Stimulated activated CD8-positive, alpha-beta memory T cell treated with anti-CD3 and anti-CD28 coated beads, Interleukin-7, amount 100 ng/mL, for 24 hours (primary cell): ENCODE results near the gene ZNF160.
A peak's percentile ranks its signal among the peaks of the same experiment; 100 is the strongest.
"Not testable (repeated sequence)": the region's sequence is repeated elsewhere in the genome, so short reads cannot be mapped to it uniquely, and the experiment has no call there.

ENCODE experiments used
- DNase-seq: peaks from one replicate; pipeline ENCODE4 v3.0.0-alpha.2; 2020; ENCODE audit warnings: low read depth

Gene ZNF160

DNA sequence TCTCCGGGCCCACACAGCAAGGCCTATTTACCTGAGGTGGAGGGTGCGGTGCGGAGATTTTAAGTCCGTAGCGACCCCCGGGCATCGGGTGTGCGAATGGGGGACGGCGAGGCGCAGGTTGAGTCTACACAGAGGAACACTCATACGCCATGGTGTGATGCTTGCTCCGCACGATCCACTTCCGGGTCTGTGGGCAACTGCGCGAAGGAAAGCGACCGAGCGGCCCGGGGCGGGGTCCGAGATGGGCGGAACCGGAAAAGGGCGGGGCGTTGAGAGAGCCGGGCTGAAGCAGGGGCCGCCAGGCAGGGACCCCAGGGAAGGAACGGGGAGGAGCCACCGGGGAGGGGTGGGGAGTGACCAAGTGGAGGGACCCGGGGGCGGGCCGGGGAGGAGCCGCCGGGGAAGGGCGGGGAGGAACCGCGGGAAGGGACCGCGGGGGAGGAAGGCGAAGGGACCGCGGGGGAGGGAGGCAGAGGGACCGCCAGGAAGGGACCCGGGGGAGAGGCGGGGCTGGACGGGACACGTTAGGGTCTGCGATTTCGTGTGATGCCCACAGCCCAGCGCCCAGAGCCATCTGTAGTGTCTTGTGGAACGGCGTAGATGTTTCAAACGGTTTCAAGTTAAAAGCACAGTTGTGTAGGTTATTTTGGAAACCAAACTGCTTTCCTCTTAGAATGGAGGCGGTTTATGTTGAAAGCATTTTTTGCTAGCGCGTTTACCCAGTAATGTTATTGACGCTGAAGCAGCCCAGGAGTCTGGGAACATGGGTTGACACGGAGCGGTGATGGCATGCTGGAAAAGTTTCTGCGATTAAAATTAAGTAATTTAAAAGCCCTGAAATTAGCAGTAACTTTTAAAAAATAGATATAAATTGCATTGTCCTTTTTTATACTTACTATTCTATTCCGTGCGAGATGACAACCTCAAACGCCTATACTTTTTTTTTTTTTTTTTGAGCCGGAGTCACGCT, at the start of gene ZNF160:
Gene ZNF160 (minus strand): TSS at position 189 of the 970 bp plus-strand sequence. CDS start 17,146 bp downstream, outside the sequence.
- DNase-seq = peak; percentile 99

DNA sequence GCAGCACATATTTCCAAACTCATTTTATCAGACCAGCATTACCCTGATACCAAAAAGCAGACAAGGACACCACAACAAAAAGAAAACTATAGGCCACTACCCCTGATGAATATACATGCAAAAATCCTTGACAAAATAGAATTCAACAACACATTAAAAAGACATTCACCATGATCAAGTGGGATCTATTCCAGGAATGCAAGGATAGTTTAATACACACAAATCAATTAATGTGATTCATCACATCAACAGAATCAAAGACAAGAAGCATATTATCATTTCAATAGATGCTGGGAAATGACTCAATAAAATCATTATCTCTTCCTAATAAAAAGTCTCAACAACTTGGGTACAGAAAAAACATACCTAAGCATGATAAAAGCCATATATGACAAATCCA, 44.4 kb upstream of the ZNF160 start:
- DNase-seq = no peak

DNA sequence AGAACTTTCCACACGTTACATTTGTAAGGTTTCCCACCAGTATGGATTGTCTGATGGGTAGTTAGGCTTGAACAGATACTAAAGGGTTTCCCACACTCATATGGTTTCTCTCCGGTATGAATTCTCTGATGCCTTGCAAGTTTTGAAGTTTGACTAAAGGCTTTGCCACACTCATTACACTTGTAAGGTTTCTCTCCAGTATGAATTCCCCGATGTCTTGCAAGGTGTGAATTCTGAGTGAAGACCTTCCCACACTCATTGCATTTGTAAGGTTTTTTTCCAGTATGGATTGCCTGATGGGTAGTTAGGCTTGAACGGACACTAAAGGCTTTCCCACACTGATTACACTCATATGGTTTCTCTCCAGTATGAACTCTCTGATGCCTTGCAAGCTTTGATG, 37.1 kb upstream of the ZNF160 start:
- DNase-seq = no peak

- no peak for DNase-seq
These were observed 33.2 kb upstream of the ZNF160 start for GRCh38 chr19:53136432-53136831.

DNA sequence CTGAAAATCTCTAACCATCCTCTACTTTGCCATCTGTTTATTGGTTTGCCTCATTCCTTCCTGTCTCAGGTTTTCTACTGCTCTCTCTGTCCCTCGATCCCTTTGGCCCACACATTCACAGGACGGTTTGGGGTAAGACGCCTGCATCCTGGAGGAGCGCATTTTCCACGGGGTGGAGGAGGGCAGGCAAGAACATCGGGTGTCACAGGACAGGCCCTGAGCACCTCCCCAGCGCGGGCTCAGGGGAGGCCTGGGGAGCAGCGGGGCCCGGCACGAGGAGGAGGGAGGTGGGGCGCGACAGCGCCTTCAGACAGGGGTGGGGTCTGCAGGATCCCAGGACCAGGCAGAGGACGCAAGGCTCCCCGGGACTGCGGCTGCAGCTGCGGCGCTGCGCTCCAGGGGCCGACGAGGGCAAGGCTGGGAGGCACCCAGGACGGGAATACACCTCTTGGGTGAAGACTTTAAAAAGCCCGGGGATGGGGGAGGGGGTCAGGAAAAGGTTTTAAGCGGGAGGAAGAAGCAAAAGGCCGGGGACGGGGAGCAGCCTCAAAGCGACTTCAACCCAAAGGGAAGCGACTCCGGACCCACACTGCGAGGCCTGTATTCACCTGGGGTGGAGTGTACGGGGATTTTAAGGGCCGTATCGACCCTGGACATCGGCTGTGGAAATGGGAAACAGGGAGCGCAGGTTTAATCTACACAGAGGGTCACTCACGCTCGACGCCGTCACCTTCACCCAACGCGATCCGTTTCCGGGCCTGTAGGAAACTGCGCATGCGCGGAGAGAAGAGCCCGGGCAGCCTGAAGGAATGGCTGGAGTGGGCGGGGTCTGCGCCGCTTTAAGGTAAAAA, 29.1 kb upstream of the ZNF160 start, which contains the start of gene ZNF415:
Gene ZNF415 (minus strand): TSS at position 770 of the 851 bp plus-strand sequence. CDS start 10,234 bp downstream, outside the sequence.
- DNase-seq = peak; percentile 4

DNA sequence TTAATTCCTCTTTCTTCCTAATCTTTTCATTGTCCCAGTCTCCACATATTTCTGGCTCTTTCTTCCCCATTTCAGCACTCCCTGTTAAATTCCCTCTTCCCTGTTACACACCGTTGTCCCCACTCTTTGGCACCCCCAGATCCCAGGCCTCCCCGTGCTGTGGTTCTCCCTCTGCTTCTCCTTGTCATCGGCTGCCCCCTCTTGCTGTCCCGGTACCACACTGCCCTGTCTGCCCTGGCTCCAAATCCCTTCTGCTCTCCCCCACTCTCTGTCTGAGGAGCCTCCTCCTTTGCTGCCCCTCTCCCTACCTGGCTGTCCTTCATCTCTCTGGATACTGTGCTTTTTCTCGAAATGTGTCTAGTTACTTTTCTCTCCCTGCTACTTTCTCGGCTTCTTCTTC, 28.5 kb upstream of the ZNF160 start:
- no peak for DNase-seq

DNA sequence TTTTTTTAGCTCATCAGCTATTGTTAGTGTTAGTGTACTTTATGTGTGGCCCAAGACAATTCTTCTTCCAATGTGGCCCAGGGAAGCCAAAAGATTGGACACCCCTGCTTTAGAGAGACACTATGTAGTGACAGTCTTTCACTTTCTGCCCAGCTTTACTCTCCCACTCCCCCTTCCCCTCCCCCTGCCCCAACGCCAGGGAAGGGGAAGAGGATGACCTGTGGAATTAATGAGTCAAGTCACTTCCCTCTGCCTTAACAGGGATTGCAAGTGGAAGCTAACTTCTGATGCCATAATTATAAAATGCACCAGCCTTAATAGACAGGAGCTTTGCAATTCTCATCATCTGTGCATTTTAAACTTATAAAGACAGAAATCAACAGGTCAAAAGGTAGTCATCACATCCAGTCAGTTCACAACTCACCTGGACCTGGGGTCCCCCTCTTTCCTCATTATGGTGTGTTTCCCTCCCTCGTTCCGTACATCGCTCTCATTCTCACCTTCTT, 27.9 kb upstream of the ZNF160 start:
- DNase-seq = no peak

GRCh38 chr19:53130506-53130905, 27.3 kb upstream of the ZNF160 start:
- DNase-seq = no peak

- not testable (repeated sequence) for DNase-seq
These were observed 23.7 kb upstream of the ZNF160 start for GRCh38 chr19:53126733-53127526.

DNA sequence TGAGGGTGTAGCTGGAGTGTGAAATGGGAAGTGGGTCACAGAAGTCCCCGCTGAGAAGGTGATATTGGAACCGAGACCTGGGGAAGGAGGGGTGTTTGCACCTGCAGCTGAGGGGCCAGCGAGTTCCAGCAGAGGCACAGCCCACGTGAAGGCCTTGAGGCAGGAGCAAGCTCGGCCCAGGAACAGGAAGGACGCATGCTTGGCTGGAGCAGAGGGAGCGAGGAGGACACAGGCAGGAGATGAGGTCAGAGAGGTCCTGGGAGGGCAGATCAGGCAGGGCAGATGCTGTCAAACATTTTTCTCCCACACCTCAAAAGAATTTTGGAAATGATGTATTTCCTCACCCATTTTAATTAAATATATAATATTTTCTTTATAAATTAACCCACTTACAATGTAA, 20.2 kb upstream of the ZNF160 start:
- DNase-seq = no peak

- no peak for DNase-seq
These were observed 9.1 kb upstream of the ZNF160 start for GRCh38 chr19:53112286-53112685.

DNA sequence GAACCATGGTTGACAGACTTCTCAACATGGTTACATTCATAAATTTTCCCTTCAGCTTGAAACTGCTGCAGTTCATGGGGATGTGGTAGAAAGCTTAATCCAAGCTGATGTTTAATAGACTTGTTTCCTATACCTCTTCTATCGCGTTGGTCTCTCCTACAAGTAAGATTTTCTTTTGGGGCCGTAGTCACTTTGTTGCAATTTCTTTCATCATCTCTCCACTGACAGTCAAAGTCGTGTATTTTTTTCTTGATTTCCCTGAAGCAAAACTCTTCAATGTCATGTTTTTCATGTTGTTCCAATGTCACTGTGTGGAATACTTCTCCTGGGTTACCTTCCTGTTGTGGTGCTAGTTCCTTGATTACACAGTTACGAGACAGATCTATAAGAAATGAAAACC, 6.3 kb upstream of the ZNF160 start:
- no peak for DNase-seq

- no peak for DNase-seq
These were observed 427 bp downstream of the ZNF160 start for GRCh38 chr19:53102756-53103233.

DNA sequence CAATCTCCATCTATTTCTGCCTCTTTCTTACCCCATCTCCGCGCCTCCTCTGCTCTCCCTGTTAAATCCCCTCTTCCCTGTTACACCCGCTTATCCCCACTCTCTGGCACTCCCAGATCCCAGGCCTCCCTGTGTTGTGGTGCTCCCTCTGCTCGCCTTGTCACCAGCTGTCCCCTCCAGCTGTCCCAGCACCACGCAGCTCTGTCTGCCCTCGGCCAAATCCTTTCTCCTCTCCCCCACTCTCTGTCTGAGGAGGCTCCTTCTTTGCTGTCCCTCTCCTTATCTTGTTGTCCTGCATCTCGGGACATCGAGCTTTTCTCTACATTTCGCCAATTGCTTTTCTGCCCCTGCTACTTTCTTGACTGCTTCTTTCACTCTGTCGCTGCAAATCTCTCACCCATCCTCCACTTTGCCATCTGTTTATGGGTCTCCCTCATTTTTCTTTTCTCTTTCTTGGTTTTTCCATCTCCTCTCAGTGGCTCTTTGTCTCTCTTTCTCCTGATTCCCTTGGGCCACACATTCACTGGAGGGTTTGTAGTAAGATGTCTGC, 941 bp downstream of the ZNF160 start:
- DNase-seq = no peak

DNA sequence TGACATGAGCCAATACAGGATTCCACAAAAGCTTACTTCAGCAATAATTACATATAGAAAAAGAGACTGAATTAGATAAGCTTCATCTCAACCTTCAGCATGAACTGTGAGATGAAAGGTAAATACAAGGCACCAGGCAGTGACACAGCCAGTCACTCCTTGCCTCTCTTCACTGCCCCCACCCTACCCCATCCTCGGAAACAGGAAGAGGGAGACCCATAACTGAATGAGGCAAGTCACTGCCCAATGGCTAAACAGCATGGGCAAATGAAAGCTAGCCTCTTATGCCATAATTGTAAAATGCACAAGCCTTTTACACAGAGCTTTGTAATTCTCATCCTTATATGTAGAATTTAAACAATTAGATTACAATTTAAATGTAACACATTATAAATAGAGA, 1.7 kb downstream of the ZNF160 start:
- DNase-seq = no peak

- not testable (repeated sequence) for DNase-seq
These were observed 4.7 kb downstream of the ZNF160 start for GRCh38 chr19:53098570-53098969.

GRCh38 chr19:53096982-53097690, 6.1 kb downstream of the ZNF160 start:
- not testable (repeated sequence) for DNase-seq

DNA sequence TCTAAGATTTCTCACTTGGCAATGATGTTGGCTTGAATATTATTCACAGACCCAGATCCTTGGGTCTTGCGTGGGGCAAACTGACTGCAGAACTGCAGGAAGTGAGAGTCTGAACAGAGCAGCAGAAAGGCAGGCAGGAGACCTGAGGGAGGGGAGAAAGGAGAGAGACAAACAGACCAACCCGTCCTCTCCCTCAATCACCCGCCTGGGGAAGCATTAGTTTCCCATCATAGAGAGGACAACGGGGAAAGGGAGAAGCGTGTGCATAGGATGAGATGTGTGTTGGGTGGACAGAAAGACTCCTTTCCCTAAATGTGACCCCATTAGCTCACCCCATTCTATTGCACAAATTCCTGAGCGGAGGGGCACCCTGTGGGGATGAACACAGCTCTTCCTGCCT, 6.6 kb downstream of the ZNF160 start:
- DNase-seq = not testable (repeated sequence)

GRCh38 chr19:53094754-53095575, 8.3 kb downstream of the ZNF160 start:
- DNase-seq = no peak

DNA sequence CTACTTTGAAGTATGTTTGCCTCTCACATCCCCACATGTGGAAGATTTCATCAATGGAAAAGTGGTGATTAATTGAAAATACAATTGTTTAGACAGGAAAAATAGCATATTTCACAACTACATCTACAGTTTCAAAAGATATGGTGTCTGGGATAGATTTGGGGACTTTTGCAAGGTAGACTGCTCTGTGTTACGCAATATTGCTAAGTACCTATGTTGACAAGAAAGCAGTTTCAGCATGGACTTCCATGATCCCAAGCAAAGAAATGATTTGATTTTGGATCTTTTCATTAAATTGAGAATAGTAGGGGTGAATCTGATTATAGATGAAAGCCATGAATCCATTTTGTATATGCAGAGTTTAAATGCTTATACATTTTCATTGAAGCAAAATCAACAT, 10.5 kb downstream of the ZNF160 start:
- DNase-seq = no peak
